NCI-H1105 (cell line): ENCODE results near the gene CA11.
"Not testable (repeated sequence)": the region's sequence is repeated elsewhere in the genome, so short reads cannot be mapped to it uniquely, and the experiment has no call there.

Experiments used
- DNase-seq: peaks from one replicate; lab custom pipeline; 2025; lab: John Stamatoyannopoulos, UW

Gene CA11

DNA sequence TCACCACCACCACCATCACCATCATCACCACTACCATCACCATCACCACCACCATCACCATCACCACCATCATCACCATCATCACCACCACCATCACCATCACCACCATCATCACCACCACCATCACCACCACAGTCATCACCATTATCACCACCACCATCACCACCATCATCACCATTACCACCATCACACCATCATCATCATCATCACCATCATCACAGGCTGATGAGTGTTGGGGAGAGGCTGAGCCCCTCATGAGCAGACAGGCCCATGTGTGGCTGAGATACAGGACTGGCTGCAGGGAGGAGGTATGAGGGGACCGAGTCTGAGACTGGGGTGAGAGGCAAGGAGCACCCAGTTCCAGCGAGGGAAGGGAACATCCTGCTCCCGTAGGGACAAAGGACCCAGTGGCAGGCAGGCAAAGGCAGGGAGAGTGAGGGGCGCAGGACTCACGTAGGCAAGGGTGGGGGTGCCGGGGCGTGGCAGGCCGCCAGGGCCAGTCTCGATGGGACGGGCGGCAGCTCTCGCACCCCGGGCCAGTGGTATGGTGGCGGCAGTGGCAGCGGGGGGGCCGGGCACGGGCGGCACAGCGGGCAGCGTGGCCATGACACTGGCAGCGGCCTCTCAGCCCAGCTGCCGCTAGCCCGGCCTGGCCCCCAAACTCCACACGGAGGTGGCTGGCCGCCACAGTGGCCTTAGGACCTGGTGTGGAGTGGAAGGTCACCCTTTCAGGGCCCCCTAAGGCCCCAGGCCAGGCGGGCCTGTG is 24.1 kb upstream of the CA11 start:
- no peak for DNase-seq

DNA sequence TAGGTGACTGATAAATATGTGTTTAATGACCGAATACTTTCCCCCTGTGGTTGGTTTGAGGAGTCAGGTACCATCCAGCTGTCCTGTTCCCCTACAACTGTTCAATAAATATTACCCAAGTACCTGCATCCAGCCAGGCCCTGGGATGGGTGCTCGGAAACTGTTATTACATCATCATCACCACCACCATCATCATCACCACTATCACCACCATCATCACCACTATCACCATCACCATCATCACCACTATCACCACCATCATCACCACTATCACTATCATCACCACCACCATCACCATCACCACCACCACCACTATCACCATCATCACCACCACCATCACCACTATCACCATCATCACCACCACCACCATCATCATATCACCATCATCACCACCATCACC is 22.8 kb upstream of the CA11 start:
- DNase-seq = no peak

GRCh38 chr19:48668332-48668731 is 22.3 kb upstream of the CA11 start:
- DNase-seq = no peak

GRCh38 chr19:48665786-48666185 is 19.8 kb upstream of the CA11 start:
- DNase-seq = no peak

GRCh38 chr19:48664476-48664875 is 18.5 kb upstream of the CA11 start:
- DNase-seq = no peak

DNA sequence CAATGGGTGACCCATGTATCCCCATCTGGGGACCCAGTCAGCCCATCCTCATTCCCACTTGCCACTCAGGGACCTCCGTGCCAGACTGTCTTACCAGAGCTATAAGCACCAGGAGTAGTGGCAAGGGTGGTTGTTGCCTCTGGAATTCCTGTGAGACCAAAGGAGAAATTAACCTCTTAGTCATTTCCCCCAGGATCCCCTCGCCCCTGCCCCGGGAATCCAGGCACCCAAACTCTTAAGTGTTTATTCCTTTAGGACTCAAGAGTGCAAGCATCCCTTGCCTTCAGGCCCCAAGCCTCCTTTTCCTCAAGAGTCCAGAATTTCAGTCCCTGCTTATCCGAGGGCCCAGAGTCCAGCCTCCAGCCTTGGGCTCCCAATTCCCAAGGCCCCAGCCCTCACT is 17.7 kb upstream of the CA11 start:
- DNase-seq = no peak

DNA sequence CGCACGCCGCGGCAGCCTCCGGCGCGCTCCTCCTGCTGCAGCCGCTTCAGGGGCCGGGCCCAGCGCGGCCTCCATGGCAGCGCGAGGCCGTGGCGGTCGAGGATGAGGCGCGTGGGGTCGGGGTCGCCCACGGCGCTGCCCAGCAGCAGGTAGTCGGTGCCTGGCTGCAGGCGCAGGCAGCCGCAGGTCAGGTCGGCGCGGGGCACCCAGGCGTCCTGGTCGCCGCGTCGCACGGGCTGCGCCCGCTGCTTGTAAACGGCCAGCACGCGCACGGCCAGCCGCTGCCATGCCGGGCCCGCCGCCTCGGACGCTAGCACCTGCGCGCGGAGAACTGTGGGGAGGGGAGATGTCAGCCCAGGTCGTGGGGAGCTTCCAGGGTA is 15.7 kb upstream of the CA11 start:
- no peak for DNase-seq

DNA sequence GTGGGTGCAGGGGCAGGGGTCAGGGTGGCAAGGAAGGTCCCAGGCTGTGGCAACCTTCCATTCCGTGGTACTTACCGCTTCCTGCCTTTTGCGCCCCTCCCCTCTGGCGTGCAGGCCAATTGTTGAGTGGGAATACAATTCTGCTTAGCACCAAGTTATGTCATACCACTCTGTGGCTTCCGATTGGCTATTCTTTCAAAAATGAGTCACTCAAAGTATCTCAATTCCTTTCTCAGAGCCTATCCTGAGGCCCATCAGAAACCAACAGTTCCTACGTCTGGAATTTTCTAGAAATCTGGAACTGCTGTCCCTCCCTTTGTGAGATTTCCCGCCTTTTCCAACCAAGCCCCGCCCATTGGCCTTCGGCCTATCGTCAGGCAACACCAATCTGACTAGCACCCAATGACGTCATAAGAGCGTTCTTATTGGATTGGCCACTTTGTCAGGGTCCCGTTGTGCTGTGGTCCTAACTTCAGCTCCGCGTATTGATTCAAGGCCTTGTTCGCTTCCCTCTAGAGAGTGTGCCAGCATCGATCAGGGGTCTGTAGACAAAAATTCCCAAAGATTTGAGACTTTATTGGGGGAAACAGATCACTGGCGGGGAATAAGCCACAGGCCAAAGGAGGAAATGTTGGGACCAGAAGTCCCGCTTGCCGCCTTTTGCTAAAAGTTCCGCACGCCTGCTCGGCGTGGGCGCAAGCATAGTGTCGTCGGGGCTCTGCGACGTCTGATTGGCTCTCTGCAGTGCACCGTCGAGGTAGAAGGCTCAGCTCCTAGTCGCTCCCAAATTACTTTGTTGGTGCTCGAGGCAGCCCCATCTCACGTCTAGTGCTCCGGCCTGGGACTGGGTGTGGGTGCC is 15.1 kb upstream of the CA11 start:
- no peak for DNase-seq

DNA sequence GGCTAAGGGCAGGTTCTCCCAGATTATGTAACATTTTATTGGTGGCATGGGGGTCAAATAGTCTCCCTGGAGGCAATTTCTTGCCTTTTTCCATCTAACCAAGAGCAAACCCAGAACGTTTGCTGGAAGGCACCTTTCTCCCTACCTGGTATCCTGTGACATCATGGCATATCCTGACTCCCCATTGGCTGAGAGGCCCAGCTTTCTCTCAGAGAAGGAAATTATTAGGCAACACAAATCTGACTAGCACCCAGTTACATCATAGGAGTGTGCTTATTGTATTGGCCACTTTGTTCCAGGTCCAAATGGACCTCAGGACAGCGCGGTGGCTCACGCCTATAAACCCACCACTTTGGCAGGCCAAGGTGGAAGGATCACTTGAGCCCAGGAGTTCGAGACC is 13.8 kb upstream of the CA11 start:
- DNase-seq = no peak

- DNase-seq = no peak
Measured at GRCh38 chr19:48658483-48658882, 12.5 kb upstream of the CA11 start.

DNA sequence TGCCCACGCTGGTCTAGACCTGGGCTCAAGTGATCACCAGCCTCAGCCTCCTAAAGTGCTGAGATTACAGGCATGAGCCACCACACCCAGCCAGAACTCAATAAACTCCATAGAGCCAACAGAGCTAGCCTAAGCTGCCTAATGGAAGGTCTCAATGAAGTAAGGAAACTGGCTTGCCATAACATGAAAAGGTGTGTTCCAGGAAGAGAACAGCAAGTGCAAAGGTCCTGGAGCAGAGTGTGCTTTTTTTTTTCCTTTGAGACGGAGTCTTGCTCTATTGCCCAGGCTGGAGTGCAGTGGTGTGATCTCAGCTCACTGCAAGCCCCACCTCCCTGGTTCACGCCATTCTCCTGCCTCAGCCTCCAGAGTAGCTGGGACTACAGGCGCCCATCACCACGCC is 11.8 kb upstream of the CA11 start:
- not testable (repeated sequence) for DNase-seq

GRCh38 chr19:48656840-48657474 is 11.0 kb upstream of the CA11 start:
- no peak for DNase-seq

GRCh38 chr19:48654299-48655059 is 8.5 kb upstream of the CA11 start:
- peak; percentile 11 for DNase-seq

- no peak for DNase-seq
Measured at GRCh38 chr19:48651683-48652048, 5.7 kb upstream of the CA11 start.

- DNase-seq = no peak
Measured at GRCh38 chr19:48650974-48651682, 5.1 kb upstream of the CA11 start.

- no peak for DNase-seq
Measured at GRCh38 chr19:48648134-48648533, 2.1 kb upstream of the CA11 start.

DNA sequence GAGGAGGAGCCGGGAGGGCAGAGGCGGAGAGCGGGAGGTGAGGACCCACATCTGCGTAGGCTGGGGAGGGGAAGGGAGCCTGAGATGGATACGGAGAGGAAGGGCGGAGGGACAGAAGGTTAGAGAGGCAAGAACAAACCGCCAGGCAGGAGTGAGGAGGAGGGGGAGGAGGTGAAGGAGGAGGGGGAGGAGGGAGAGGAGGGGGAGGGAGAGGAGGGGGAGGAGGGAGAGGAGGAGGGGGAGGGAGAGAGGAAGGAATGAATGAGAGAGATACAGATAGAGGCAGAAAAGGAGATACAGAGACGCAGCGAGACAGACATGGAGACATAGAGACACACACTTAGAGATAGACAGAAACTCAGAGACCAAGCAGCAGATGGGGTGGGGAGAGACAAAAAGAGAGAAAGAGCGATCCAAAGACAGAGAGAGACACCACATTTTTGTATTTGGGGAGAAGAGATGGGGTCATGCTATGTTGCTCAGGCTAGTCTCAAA is 782 bp upstream of the CA11 start:
- no peak for DNase-seq

GRCh38 chr19:48645620-48646000 is 377 bp downstream of the CA11 start:
- no peak for DNase-seq

GRCh38 chr19:48644839-48645619 is 958 bp downstream of the CA11 start:
- DNase-seq = peak; percentile 58

- DNase-seq = no peak
Measured at GRCh38 chr19:48644355-48644754, 1.6 kb downstream of the CA11 start.

- DNase-seq = no peak
Measured at GRCh38 chr19:48642862-48643261, 3.1 kb downstream of the CA11 start.
